Subcutaneous adipose tissue (tissue), 4 donors: ENCODE measurements around the gene CDK9. TPM values are rescaled to one million over a fixed set of nuclear protein-coding genes. Genes with fewer than 3 reads are reported as not detected.

Experiments used
- total RNA-seq, 4 donors: library from RNA; depleted of rRNA; stranded (reverse); fragments of >200 nt; gene quantifications; one replicate each; pipeline ENCODE4 v1.1.0, GENCODE V29; 2016
- TF ChIP-seq, protein P1 (sequence below): fragments of 450-650 bp; IDR thresholded peaks from one replicate; pipeline ENCODE4 v1.5.1; 2016; ENCODE audit warnings: low read depth, mild to moderate bottlenecking, control low read depth, antibody characterized with exemption, moderate library complexity

CDK9 gene
- total RNA-seq, 4 donors from 2014 or later, result 44.0 to 91.4 (median 56.2) TPM

DNA sequence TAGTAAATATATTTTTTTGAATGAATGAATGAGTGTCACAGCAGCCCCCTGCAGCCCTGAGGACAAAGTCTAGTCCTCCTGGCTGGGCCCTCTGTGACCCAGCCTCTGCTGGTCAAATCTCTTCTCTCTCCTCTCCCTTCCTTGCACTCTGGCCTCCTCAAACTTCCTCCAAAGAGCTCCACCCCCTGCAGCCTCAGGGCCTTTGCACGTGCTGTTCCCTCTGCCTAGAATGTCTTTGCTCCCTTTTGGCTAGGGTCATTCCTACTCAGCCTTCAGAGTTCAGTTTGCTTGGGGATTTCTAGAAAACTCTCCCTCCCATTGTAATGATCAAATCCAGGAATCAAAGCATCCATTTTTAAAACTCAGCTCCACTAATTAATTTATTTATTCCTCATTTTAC, 20.4 kb upstream of the CDK9 start:
- TF ChIP-seq, protein P1, sequence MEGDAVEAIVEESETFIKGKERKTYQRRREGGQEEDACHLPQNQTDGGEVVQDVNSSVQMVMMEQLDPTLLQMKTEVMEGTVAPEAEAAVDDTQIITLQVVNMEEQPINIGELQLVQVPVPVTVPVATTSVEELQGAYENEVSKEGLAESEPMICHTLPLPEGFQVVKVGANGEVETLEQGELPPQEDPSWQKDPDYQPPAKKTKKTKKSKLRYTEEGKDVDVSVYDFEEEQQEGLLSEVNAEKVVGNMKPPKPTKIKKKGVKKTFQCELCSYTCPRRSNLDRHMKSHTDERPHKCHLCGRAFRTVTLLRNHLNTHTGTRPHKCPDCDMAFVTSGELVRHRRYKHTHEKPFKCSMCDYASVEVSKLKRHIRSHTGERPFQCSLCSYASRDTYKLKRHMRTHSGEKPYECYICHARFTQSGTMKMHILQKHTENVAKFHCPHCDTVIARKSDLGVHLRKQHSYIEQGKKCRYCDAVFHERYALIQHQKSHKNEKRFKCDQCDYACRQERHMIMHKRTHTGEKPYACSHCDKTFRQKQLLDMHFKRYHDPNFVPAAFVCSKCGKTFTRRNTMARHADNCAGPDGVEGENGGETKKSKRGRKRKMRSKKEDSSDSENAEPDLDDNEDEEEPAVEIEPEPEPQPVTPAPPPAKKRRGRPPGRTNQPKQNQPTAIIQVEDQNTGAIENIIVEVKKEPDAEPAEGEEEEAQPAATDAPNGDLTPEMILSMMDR, result no peak

GRCh38 chr9:127767410-127767809, 18.4 kb upstream of the CDK9 start:
- TF ChIP-seq, protein P1, result no peak

- TF ChIP-seq, protein P1, result no peak
Measured at GRCh38 chr9:127767909-127768331, 17.9 kb upstream of the CDK9 start.

DNA sequence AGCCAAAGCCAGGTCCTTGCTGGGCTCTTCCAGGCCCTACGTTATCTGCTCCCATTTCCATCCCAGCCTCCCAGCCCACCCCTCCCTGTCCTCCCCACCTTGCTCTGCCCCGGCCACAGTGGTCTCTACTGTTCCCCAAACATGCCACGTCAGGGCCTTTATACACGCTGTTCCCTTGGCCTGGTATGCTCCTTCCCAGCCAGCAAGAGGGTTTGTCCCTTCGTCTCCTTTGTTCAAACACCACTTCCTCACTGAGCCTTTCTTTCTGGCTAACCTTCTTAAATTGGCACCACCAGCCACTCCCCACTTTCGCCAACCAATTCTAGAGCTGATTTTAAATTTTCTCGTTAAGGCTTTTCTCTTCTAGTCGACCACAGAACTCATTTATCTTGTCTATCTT, 17.1 kb upstream of the CDK9 start:
- TF ChIP-seq, protein P1, result no peak

- TF ChIP-seq, protein P1, result no peak
Measured at GRCh38 chr9:127769101-127769500, 16.7 kb upstream of the CDK9 start.

DNA sequence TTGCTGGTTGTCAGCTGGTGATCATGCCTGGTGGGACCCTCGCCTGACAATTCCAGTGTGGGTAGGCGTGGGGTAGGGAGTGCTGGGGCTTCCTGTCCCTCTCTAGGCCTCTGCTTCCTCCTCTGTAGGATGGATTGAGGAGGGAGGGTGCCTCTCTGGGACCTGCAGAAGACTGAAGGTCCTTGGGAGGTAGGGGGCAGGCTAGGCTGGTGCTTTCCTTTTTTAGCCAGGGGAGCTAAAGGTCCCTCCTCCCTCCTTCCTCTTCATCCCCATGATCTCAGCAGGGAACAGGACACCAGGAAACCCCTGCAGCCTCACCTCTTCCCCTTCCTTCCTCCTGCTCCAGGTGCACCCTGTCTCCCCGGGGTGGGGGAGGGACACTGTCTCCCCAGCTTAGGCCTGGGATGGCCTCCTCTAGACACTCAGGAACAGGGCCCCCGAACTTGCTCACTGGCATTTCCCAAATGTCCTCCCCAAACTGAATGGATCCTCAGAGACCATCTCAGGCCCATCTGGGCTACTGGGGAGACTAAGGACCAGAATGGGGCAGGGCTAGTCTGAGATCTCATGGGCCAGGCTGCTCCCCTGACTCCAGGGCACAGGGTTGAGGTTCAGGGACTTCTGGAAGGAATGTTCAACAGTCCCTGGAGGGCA, 15.8 kb upstream of the CDK9 start:
- TF ChIP-seq, protein P1, result no peak

DNA sequence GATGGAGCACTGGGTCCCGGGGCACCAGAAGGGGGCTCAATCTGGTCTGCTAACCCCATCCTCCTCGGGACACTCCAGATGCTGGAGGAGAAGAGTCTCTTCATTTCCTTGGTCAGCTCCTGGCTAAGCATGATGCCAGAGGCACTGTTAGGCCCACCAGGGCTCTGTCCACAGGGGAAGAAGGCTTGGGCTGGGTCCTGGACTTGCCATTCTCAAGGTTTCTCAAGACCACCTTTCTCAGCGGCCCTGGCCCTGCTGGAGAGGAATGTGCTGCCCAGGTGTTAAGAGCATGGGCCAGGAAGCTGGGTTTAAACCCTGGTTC, 15.3 kb upstream of the CDK9 start:
- TF ChIP-seq, protein P1, result no peak
